DMS53 treated with DMSO at 0.1 percent for 48 hours (cell line): ENCODE data around the gene NPY1R.
A peak's percentile ranks its signal among the peaks of the same experiment; 100 is the strongest.

Source experiments
- DNase-seq: peaks from one replicate; lab custom pipeline; 2025; ENCODE audit not compliant: unreplicated experiment; lab: John Stamatoyannopoulos, UW

Gene NPY1R

DNA sequence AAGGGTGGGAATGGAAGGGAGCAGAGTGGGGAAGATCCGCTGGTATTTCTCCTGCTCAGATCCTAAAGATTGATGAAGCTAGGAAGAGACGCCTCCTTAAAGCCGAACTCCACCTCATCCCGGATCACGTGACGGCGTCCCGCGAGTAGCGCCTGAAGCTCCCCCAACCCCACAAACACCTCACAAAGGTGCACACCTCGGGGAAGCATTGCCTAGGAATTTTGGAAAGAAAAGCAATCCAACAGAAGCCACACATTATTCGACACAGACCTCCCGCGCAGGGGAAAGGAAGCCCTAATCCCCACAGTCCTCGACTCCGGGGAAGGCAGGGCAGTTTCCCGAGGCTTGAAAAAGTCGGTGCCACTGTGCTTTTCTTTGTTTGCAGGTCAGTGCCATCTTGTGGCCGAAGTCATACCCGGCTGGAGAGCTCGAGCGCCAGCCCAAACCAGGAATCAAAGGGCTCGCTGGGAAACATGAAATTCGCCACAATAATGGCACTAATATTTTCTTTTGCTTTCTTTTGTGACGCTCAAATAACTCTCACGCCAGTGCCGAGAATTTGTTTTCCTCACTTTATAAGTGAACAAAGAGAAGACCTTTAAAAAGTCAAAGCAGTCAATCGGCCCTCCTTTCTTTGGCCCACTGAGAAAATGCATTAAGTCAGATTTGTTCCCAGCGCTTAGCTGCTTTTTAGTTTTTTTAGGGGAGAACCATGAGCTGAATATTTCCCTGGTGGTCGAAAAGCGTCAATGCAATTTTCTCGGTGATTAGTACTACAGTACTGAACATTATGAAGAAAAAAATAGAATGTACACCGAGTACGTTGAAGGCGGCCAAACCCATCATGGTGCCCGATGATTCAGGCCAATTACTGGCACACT is at the start of gene NPY1R:
Gene NPY1R, minus strand, starts transcription at position 71 of the 881 bp plus-strand sequence. CDS start 6,042 bp downstream, outside the sequence.
- DNase-seq, result peak; percentile 57

DNA sequence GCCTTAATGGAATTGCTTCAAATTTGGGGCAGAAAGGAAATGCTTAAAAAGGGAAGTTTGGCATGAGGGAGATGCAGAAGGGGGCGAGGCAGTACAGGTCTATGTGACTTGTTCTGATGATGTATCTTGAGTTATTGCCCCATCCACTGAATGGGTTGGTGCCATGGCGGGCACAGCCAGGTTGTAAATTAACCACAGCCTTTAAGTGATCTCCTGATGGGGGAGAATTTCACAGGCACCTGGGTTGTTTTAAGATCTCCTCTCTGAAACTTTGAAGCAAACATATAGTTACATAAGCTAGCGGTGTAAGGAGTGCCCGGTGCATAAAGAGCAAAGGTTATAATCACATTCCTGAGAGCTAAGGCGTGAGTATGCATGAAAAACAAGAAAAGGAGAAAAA is 48.3 kb upstream of the NPY1R start:
- no peak for DNase-seq

DNA sequence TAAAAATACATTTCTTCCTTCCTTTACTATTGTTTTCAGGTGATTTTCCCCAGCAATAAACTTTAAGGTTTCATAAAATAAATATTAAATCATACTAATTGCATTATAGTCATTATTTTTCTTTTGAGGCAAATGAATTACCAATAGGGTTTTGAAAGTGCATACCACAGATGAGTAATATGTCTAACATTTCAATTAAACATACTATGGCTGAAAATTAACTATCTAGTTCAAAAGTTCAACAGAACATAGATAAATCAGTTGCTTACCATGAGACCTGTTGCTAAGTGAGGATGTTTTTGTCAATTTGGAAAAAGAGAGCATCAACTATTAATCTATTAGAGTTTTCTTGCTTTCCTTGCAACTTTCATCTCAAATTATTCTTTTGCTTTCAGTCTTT is 46.3 kb upstream of the NPY1R start:
- DNase-seq, result no peak

DNA sequence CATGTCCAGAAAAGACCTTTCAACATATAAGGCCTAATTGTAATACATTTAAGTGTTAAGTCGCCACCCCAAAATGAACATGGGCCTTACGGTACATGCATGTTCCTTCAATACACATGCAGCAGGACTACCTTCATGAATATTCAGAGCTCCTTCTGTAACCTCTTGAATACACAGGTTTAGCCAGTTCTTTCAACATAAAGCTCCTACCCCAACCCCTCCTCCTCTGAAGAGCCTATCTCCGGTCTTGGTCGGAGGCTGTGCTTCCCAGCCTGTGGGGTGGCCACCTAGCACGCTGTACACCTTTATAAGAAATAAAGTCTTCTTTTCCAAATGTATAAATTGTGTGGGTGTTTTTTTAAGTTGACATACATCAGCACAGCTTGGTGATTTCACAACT is 39.6 kb upstream of the NPY1R start:
- no peak for DNase-seq

DNA sequence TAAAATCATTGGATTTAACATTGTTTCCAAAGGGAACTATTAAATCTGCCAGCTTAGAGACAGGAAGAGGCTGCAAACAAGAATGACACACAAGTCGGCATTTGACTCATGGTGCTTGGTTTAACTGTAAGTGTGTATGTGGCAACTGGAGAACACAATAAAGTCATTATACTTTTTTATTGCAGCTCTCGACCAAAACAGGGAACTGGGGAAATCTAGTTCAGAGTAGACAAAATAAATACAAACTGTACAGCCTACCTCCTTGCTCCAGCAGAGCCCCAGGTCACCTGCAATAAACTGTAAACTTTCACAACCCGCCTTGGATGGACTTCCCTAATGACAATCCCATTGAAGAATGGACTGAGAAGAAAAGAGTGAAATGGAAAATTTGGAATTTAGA is 35.3 kb upstream of the NPY1R start:
- no peak for DNase-seq

DNA sequence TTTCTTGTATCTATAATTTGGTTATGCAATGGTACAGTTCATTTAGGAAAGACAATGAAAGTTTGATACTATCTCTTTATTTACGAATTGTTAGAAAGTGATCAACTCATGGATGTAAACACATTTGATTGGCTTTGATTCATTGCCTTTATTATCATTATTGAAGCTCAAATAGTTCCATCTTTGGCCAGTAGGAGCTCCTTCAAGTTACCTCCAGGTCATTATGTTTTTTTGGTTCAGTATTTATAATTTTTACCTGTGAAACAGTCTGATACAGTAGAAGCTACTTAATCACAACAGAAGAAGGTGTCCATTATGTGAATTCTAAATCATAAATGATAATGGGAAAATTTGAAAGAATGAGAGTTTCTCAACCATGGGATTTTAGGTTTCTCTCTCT is 23.7 kb upstream of the NPY1R start:
- no peak for DNase-seq

DNA sequence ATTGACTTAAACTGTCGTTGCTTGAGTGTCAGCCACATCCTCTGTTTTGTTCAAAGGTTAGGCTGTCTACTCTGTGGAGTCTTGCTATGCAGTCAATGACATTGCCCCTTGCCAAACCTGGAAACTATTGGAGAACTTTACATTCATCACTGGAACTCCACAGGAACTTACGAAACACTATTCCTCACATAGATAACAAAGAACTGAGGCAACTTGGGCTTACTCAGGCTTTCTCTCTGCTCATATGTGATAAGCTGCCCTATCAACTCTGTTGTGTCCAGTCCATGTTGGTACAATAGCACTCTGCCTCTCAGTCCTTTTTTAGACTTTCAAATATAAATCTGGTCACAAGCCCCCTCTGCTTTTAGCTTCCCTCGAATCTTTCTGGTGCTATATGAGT is 20.7 kb upstream of the NPY1R start:
- no peak for DNase-seq

DNA sequence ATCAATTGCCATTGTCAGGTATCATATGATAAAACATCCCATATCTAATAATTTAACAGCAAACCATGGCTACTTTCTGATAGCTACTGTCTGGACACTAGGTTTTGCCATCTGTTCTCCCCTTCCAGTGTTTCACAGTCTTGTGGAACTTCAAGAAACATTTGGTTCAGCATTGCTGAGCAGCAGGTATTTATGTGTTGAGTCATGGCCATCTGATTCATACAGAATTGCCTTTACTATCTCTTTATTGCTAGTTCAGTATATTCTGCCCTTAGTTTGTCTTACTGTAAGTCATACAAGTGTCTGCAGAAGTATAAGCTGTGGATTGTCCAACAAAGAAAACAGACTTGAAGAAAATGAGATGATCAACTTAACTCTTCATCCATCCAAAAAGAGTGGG is 18.3 kb upstream of the NPY1R start:
- DNase-seq, result no peak

DNA sequence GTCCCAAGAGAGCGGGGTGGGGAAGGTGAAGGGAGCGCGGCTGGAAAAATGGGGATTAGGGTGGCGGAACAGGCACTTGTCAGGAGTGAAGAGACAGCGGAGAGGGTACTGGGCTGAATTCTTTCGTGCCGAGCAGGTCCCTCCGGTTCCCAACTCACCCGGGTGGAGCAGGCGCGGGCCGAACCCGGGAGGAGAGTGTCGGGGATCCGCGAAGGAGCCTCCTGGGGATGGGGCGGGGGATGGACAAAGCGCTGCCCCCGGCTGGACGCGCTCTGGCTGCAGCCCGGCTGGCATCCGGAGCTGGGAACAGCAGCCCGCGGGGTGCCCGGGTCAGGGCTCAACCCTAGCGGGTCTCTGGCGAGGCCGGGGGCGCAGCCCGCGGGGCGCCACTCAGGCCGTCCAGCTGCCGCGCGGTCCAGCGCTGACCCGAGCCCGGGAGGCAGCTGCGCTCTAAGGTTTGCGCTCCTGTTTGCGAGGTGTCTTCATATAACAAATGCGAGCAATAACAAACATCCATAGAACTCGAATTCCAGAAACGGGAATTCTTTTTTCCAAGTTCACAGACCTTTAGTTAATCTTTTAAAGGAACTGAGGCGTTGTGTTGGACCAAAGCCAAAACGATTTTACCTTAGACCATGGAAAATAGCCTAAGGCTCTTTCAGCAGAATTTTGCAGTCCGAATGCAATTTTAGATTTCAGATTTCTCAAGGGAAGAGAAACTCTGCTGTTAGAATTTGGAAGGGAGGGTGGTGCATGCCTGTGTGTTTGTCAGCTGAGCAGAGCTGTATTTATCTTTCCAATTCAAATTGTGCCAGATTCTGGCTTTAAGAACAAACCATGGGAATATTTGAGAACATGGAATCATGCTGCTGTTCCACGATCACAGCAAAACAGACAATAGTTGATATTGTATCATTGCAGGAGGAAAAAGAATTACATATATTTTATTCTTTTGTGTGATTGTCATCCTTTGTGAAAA is 12.0 kb upstream of the NPY1R start:
- no peak for DNase-seq

DNA sequence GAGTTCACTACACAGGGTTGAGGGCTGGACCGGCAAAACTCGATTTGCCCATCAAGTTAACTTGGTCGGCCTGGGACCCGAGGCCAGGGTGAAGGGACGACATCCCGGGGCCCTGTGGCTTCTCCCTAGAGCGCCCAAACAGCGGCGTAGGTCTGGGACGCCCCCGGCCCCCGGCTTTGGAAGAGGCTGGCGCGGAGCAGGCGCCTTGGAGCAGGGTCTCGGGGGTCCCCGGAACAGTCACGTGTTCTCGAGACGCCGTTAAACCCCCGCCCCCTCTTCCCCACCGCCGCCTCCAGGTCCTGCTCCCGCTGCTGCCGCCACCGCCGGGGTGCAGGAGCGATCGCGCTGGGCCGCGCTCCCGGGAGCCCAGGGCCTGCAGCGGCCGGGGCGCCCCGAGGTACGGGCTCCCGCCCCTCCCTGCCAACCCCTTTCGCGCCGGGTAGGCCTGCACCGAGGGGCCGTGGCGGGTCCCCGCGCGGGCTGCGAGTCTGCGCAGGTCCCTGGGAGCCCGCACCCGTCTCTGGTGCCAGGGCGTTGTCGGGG is 11.3 kb upstream of the NPY1R start, which contains the start of gene NPY5R:
Gene NPY5R, plus strand, starts transcription at position 289 of the 543 bp plus-strand sequence. CDS start 6,382 bp downstream, outside the sequence.
- no peak for DNase-seq

DNA sequence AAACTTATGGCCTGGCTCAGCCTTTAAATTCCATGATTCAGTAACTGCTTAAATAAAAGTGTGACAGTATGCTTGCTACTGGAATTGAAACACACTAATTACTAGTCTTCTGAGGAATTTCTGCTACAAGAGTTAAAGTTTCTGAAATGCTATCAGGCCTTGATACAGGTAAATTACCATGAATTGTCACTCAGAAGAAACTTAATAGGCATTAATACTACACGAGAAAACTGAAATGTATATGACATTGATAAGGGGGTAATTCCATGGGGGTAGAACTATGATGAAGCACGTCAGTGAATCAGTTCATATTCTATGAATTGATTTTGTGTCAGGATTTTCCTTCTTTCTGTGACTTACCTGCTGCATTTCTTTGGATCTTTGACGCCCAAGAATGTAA is 3.0 kb upstream of the NPY1R start:
- no peak for DNase-seq

DNA sequence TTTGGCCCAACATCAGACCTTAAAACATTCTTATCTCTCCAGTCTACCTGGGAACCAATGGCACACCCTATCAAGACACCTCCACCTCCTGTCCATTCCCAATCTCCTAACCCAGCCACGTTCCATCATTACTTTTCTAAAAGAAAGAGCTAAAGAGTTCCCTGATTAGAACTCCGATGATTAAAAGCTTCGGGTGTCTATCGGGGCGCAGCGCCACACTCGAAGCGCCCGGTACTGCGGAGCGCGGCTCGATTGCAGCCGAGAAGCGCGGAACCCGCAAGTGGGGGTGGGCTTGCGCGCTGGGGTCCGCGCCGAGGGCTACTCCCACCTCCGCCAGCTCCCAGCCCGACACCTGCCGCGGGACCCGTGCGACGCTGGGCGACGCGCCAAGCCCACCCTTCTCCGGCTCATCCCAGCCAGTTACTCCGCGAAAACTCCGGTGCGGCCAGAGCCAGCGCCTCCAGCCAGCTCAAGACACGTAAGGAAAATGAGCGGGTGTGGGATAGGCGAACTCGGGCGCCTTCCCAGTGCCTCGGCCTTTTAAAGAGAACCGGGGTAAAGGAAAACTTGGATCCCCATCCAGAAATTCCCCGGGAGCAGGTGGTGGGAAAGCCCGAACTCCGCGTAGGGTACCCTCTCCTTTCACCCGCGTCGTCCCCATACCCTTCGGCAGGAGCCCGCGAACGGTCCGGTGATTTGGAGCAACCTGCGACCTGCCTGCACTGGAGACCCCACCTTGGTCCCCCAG is 593 bp downstream of the NPY1R start:
- DNase-seq, result no peak

DNA sequence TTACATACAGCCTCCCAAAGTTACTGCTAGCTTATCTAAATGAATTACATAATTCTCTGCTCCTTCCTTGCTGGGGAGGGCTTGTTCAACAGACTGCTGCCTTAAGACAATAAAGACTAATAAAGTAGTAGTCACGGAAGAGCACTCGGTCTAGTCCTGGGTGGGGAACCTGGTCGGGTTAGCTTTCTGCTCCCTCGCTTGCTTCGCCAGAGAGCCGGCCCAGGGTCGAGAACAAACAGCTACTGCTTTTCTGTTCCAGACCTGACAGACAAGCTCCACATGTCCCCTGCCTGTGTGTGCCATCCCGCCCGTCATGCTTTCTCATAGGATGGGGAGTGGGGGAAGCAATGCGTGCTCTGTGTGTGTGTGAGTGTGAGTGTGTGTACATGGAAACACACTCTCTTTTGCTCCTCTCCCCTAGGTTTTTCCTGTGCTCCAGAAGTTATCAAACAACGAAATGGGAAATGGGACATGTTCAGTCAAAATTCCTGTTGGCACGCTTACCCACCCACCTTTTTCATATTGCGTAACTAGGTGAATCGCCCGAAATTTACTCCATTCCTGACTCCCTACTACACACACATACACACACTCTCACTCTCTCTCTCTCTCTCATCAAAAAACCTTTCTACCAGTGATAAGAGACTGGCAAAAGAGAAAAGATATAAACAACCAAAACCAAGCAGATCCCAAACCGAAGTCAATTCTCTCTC is 1.3 kb downstream of the NPY1R start:
- no peak for DNase-seq

DNA sequence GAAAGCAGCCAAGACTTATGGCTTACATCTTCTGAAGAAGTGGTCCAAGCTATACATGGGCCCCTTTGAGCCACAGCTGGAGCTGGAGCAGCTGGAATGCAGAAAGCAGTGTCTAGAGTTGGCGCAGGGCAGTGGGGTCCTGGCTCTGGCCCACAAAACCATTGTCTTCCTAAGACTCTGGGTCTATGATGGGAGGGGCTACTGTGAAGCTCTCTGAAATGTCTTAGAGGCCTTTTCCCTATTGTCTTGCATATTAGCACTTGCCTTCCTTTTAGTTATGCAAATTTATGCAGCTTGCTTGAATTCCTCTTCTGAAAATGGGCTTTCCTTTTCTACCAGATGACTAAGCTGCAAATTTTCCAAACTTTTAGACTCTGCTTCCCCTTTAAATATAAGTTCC is 15.3 kb downstream of the NPY1R start:
- no peak for DNase-seq

DNA sequence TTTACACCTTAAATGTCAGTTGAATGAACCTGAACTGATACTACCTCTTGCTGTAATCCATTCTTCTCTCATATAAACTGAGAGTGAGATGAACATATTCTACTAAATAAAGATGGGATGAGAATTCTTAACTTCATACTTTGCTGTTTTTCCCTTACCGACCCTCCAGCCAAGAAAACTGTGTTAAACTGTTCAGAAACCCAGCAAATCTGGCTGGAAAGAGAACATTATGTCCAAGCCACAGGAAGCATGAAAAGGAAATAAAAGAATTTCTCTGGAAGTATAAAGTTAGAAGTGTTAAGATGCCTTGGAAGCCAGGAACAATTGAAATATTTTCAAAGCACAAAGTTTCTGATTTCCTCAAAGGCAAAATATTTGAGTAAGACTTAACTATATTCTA is 22.9 kb downstream of the NPY1R start:
- no peak for DNase-seq

DNA sequence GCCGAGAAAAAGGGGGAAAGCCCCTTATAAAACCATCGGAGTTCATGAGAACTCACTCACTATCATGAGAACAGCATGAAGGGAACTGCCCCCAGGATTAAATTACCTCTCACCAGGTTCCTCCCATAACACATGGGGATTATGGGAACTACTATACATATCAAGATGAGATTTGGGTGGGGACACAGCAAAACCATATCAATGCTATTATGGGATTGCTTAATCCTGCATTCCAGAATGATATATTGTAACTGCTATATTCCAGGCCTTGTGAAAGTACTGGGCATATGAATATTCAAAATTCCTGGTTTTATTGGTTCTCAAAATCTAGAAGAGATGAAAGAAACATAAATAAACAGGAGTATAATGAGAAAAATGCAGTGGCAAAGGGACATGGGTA is 29.3 kb downstream of the NPY1R start:
- DNase-seq, result no peak

DNA sequence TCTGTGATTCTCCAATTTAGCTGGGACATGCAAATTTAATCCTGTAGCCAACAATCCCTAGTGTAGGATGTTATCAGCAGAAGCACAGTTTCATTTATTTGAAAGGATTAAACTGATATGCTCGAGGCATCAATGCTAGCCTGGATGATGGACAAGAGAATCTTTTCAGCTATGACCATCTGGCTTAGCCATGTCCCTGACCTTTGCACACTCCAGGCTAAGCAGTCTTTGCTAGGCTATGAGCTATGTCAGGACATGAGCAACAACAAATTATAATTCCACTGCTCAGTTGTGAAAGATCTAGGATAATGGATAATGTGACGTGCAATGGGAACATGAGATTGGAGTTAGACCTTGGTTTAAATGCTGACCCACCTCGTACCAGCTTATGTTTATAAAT is 32.0 kb downstream of the NPY1R start:
- DNase-seq, result no peak

DNA sequence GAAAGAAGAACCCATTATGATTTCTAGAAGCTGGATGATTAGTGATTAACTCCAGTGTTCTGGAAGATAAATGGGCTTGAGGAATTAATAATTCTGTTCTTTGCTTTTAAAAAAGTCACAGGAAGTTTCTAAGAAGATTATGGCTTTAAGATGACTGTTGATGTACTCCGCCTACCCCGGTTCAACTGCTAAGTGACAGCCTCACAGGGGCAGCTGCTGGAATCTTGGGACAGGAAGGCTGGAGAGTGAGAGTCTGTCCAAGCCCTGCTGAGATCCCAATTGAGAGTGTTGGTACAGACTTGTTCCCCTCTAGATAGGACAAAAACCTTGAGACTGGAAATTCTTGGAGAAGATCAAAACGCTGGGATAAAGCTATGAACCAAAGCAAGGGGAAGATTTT is 37.3 kb downstream of the NPY1R start:
- DNase-seq, result no peak

DNA sequence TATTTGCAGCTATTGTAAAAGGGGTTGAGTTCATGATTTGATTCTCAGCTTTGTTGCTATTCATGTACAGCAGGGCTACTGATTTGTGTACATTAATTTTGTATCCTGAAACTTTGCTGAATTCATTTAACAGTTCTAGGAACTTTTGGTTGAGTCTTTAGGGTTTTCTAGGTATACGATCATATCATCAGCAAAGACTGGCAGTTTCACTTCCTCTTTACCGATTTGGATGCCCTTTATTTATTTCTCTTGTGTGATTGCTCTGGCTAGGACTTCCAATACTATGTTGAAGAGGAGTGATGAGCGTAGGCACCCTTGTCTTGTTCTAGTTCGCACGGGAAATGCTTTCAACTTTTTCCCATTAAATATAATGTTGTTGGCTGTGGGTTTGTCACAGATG is 48.1 kb downstream of the NPY1R start:
- DNase-seq, result no peak
